Gastrocnemius medialis (tissue), 4 donors: ENCODE data around the gene PARP12.

Experiments used
- POLR2A ChIP-seq, 2 donors: fragments of 450-650 bp; IDR thresholded peaks; one replicate each; pipeline ENCODE4 v1.6.1; 2017; ENCODE audit warnings: antibody characterized with exemption in 2 of 2, mild to moderate bottlenecking in 2 of 2, moderate library complexity in 2 of 2
- TF ChIP-seq, protein P1 (sequence below), 5 experiments: fragments of 450-650 bp in 3 of 5; fragments of 200-600 bp in 2 of 5; sonication (generic) in 2 of 5; IDR thresholded peaks in 4 of 5; conservative IDR thresholded peaks in 1 of 5; 1 replicate in 4 of 5; 2 replicates in 1 of 5; pipeline ENCODE4 v1.5.1; 2016 to 2019; ENCODE audit warnings: antibody characterized with exemption in 5 of 5, mild to moderate bottlenecking in 3 of 5, moderate library complexity in 3 of 5

DNA sequence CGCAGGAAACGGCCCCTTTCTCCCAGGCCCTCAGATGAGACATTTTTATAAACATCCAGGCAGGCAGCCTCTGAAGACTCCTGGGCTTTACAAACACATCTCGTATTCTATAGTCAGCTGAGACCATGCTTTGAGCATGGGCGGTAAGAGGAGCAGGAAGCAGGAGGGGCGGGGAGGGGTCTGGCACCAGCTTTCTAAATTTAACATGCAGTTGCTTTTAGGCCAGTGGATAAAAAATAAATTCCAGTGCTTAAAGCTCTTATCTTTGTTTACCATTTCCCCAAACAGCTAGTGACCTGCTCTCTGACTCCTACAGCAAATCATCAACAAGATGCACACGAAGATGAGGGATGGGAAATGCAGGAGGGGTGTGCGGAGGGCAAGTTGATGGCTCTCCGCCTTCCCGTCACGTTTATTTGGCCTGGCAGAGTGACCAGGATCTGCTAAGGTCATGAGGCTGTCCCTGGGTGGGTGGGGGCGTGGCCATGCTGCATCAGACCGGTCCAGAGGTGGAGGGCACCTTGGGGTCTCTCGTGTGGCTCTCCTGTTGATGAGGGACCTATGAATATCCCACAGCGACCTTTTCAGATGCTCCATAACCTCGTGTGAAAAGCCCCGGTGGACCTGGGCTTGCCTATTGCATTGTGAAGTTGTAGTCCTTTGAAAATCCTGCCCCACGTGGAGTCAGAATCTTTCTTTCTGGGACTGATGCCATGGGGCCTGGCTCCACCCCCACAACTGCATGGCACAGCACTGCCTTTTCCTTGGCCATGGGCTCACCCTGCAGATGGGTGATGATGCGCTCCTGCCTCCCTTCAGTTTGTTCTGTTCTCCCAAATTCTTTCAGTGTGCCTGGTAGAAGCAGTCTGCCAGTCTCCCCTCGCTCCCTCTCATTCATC, 67.5 kb downstream of the PARP12 start:
- TF ChIP-seq, protein P1, sequence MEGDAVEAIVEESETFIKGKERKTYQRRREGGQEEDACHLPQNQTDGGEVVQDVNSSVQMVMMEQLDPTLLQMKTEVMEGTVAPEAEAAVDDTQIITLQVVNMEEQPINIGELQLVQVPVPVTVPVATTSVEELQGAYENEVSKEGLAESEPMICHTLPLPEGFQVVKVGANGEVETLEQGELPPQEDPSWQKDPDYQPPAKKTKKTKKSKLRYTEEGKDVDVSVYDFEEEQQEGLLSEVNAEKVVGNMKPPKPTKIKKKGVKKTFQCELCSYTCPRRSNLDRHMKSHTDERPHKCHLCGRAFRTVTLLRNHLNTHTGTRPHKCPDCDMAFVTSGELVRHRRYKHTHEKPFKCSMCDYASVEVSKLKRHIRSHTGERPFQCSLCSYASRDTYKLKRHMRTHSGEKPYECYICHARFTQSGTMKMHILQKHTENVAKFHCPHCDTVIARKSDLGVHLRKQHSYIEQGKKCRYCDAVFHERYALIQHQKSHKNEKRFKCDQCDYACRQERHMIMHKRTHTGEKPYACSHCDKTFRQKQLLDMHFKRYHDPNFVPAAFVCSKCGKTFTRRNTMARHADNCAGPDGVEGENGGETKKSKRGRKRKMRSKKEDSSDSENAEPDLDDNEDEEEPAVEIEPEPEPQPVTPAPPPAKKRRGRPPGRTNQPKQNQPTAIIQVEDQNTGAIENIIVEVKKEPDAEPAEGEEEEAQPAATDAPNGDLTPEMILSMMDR (IDR thresholded peaks at IDR 0.05 in 4 of 5, conservative IDR thresholded peaks at IDR 0.05 in 1 of 5) = no peak
- TF ChIP-seq POLR2A (IDR thresholded peaks at IDR 0.05) = no peak
